ENCODE results near the gene EXOC3L4. TPM values are rescaled to one million over a fixed set of nuclear protein-coding genes. Genes with fewer than 3 reads are reported as not detected.

EXOC3L4 gene
- total RNA-seq, 4 donors from 2014 or later = 0.22 to 0.68 TPM; not detected in 2

DNA sequence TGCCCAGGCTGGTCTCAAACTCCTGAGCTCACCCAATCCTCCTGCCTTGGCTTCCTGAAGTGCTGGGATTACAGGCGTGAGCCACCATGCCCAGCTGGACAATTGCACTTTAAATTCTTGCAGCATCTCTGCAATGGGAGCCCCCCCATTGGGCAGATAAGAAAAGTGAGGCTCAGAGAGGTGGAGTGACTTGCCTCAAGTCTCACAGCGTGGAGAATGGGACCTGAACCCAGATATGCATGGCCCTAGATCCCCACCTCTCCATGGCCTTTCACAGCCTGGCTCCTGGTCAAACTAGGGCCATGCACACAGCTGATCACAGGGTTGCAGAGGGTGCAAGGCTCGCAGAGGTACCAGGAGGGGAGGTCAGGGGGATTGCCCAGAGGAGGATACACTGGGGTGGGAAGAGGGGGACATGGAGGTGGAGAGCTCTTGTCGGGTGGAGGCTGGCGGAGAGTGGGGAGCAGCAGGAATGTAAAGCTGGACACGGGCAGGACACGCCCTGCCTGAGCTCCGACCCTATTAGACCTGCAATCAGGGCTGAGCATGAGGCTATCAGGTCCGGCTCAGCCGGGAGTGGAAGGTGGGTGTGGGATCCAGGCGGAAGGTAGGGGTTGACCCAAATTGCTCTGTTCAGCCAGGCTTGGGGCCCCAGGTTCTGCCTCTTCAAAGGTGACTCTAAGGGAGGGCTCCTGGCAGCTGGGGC is 6.9 kb downstream of the EXOC3L4 start:
- TF ChIP-seq, protein P1, sequence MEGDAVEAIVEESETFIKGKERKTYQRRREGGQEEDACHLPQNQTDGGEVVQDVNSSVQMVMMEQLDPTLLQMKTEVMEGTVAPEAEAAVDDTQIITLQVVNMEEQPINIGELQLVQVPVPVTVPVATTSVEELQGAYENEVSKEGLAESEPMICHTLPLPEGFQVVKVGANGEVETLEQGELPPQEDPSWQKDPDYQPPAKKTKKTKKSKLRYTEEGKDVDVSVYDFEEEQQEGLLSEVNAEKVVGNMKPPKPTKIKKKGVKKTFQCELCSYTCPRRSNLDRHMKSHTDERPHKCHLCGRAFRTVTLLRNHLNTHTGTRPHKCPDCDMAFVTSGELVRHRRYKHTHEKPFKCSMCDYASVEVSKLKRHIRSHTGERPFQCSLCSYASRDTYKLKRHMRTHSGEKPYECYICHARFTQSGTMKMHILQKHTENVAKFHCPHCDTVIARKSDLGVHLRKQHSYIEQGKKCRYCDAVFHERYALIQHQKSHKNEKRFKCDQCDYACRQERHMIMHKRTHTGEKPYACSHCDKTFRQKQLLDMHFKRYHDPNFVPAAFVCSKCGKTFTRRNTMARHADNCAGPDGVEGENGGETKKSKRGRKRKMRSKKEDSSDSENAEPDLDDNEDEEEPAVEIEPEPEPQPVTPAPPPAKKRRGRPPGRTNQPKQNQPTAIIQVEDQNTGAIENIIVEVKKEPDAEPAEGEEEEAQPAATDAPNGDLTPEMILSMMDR (IDR thresholded peaks at IDR 0.05; ENCODE audit: low read depth) = no peak

- TF ChIP-seq, protein P1 (IDR thresholded peaks at IDR 0.05; ENCODE audit: low read depth) = no peak
These were observed 7.6 kb downstream of the EXOC3L4 start for GRCh38 chr14:103101963-103102688.

DNA sequence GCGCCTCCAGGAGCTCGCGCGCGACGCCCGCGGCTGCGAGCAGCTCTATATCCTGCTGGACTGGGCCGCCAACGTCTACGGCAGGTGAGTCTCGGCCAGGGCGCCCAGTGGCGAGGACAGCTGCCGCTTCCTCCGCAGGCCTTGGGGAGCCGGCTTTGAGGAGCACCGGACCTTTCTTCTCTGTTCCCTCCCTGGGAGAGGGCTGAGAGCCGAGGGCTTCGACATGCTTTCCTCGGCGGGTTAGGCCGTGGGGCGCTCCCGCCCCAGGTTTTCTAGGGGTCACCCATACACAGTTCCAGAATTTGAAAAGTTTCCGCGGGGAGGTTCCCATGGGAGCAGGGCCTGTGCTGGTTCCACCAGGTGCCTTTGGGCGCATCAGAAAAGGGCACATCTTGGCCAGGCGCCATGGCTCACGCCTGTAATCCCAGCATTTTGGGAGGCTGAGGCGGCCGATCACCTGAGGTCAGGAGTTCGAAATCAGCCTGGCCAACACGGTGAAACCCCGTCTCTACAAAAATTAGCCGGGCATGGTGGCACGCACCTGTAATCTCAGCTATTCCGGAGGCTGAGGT is 8.2 kb downstream of the EXOC3L4 start:
- TF ChIP-seq, protein P1 (IDR thresholded peaks at IDR 0.05; ENCODE audit: low read depth) = no peak

DNA sequence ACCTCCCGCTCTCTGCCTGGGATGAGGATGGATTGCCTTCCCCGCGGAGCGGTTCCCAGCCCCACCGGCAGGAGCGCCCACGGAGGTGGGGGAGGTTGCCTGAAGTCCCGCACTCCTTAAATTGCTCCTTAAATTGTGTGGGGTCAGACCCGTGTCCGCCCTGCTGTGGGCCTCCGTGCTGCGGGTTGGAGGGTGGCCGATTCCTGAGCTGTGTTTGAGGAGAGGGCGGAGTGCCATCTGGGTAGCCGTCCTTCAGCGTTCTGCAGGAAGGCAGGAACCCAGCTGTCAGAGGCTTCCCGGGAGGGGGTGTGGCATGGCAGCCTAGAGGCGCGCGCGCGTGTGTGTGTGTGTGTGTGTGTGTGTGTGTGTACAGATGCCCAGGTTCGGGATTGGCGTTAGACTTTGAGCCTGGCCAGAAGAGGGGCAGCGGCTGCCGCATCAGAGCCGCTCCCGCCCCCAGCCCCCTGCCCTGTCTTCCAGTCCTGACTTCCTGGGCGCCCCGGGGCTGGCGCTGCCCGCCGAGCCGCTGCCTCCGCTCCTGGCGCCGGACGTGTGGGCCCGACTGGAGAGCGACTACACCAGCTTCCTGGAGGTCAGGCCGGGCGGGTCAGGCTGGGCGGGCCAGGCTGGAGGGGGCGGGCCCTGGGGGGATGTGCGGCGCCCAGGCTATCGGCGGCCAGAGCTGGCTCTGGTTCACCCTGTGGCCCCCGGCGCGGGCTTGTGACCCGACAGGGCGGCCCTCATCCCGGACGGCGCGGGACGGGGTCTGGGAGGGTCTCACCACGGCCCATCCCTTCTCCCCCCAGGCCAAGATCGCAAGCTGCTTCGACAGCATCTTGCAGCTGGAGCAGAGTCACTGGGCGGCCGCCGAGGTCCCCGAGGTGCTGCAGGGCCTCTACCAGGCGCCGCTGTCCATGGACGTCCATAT is 9.2 kb downstream of the EXOC3L4 start:
- TF ChIP-seq, protein P1 (IDR thresholded peaks at IDR 0.05; ENCODE audit: low read depth) = no peak

DNA sequence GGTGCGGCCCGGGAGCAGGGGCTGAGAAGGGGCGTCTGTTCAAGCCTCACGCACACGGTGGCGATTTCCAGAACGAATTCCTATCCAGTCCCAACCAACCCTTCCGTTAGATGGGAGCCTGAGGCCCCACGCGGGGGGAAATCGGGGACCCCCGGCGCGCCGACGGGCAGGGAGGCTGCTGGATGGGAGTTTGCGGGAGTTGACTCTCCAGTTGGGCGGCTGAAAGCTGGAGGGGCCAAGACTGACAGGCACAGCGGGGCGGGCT is 9.8 kb downstream of the EXOC3L4 start:
- TF ChIP-seq, protein P1 (IDR thresholded peaks at IDR 0.05; ENCODE audit: low read depth) = no peak

GRCh38 chr14:103104654-103105452 is 10.3 kb downstream of the EXOC3L4 start:
- TF ChIP-seq, protein P1 (IDR thresholded peaks at IDR 0.05; ENCODE audit: low read depth) = no peak
